ENCODE results near the gene MAT2A. TPM values are rescaled to one million over a fixed set of nuclear protein-coding genes. Genes with fewer than 3 reads are reported as not detected.
A peak's percentile ranks its signal among the peaks of the same experiment; 100 is the strongest.

The MAT2A gene
- total and polyA plus RNA-seq, 2 of the 8 experiments (the other 6 are each of a cell fraction or from before 2014, with no cell fraction given), result 255 to 307 TPM

DNA sequence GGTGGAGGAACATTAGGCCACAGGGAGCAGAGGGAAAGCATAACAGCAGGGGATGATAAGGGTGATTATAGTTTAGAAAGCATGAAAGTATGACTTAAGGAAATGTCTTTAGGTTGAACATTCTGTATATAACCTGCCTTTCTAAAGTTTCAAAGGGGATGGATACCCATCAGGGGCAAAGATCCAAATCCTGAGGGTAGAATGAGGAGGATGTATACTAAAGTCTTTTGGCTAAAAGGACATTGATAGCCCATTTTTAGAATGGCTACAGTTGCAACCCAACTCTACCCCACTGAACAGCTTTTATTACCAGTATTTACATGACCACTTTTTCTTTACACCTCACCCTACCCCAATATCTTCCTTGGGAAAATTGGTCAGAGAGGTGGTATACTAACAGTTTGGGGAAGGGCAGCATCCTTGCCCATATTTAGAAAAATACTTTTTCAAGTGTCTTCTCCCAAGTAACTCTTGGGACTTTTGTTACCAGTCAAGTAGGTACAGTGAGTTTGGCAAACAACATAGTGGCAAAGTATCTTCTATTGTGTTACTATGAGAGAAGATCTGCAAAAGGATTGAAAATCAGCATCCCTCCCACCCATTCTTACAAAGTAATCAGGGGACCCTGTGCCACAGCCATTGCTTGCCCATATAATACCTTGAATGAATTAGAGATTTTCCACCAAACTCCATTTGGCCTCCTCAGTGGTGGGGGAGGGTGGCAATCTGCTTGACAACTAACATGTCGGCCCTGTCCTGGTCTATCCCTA is 8.3 kb downstream of the MAT2A start:
- TF ChIP-seq TBP (IDR thresholded peaks at IDR 0.05; ENCODE audit: low read depth, low read length) (no peak), SP4 (IDR thresholded peaks at IDR 0.05; ENCODE audit: low read length) (no peak), FOSL1 (IDR thresholded peaks at IDR 0.05; ENCODE audit: insufficient read depth, low read depth, low read length) (no peak), POLR2A (IDR thresholded peaks at IDR 0.05; ENCODE audit: control extremely low read depth in 1 of 2, low read depth in 2 of 2, low read length in 2 of 2) (peak in 1 of 2 experiments; percentile 69; a peak in 1 of 3 replicates), BCL11A (IDR thresholded peaks at IDR 0.05; ENCODE audit: low read depth in 2 of 2, low read length in 2 of 2) (no peak), POLR2AphosphoS5 (IDR thresholded peaks at IDR 0.05; ENCODE audit: low read depth, low read length) (peak; percentile 28; the same call in 1 of the 2 replicates), ATF2 (IDR thresholded peaks at IDR 0.05; ENCODE audit: low read length) (no peak)
- TF ChIP-seq, protein P1, sequence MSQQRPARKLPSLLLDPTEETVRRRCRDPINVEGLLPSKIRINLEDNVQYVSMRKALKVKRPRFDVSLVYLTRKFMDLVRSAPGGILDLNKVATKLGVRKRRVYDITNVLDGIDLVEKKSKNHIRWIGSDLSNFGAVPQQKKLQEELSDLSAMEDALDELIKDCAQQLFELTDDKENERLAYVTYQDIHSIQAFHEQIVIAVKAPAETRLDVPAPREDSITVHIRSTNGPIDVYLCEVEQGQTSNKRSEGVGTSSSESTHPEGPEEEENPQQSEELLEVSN (IDR thresholded peaks at IDR 0.05), result no peak
- H3K18ac ChIP-seq (ENCODE audit: extremely low read depth, low read length), result no peak overlapping the region
- no peak overlapping the region for H2BK15ac ChIP-seq (ENCODE audit: low read length)
- peaks cover 0 to 2% (median 0%) of the 10 kb centered on the region in 4 experiments; a peak in 1 of 7 replicates for H3K4me1 ChIP-seq (replicated peaks in 1 of 4; ENCODE audit: control insufficient read depth in 3 of 4, insufficient read depth in 4 of 4, low read length in 3 of 4)
- no peak overlapping the region for H3K27ac ChIP-seq (ENCODE audit: low read depth, low read length)
- ChIA-PET CTCF (ENCODE audit: partially characterized antibody) (interaction anchor here (0.5 to 7.2 kb wide), 6 partner anchors 18 to 157 kb away, joined by 3 to 102 read pairs (median 13); partner anchors contain the start of gene SH2D6), POLR2A (ENCODE audit: partially characterized antibody) (interaction anchor here (0.8 to 38.6 kb wide), 16 partner anchors 6 to 193 kb away, joined by 3 to 1889 read pairs (median 6); partner anchors contain the start of genes CAPG, ELMOD3, GGCX and MAT2A)
- H3K9me3 ChIP-seq (ENCODE audit: insufficient read depth in 2 of 2, low read depth in 1 of 2, low read length in 1 of 2), result no peaks in the 10 kb centered on the region
- H4K20me1 ChIP-seq (replicated peaks in 1 of 2; ENCODE audit: control insufficient read depth in 1 of 2, insufficient read depth in 2 of 2, low read length in 2 of 2), result peaks cover 8% of the 10 kb centered on the region in 2 experiments
- H3K56ac ChIP-seq (replicated peaks; ENCODE audit: insufficient read length, low read depth, low read length), result no peak overlapping the region
- no peak overlapping the region for H3K14ac ChIP-seq (ENCODE audit: insufficient read length)
- no peak overlapping the region for H4K5ac ChIP-seq (ENCODE audit: insufficient read length, low read depth, low read length)
- no peak overlapping the region for H4K8ac ChIP-seq (ENCODE audit: extremely low read depth, insufficient read depth, low read length)
- H2BK12ac ChIP-seq (ENCODE audit: low read depth, low read length), result no peak overlapping the region
- no peaks in the 10 kb centered on the region for H3K27me3 ChIP-seq (replicated peaks in 1 of 4; ENCODE audit: control insufficient read depth in 3 of 4, extremely low read depth in 1 of 4, insufficient read depth in 3 of 4, low read length in 3 of 4)
- H2BK120ac ChIP-seq (replicated peaks; ENCODE audit: low read depth, low read length), result no peak overlapping the region
- H4K91ac ChIP-seq (replicated peaks; ENCODE audit: insufficient read length, low read length), result no peak overlapping the region
- DNase-seq (ENCODE audit: low read depth in 1 of 2, low spot score in 2 of 2), result no peak
- no peak overlapping the region for H3K23ac ChIP-seq (ENCODE audit: insufficient read length)
- H3K4me2 ChIP-seq (ENCODE audit: insufficient read depth in 1 of 2, low read depth in 2 of 2, low read length in 2 of 2), result no peak overlapping the region
- H3K9ac ChIP-seq (replicated peaks in 1 of 4; ENCODE audit: extremely low read depth in 1 of 4, low read depth in 3 of 4, low read length in 3 of 4), result no peak overlapping the region
- peaks cover 0 to 6% of the 10 kb centered on the region in 2 experiments; a peak in 2 of 4 replicates for H3K79me2 ChIP-seq (ENCODE audit: control insufficient read depth in 1 of 2, insufficient read depth in 2 of 2, low read length in 2 of 2)
- H2BK20ac ChIP-seq (ENCODE audit: low read length), result no peak overlapping the region
- H3K4me3 ChIP-seq (ENCODE audit: extremely low read depth in 1 of 4, insufficient read depth in 2 of 4, low read depth in 3 of 4, low read length in 4 of 4), result no peak overlapping the region
- H3K23me2 ChIP-seq (ENCODE audit: low read depth, low read length), result no peaks in the 10 kb centered on the region
- H2AK5ac ChIP-seq (ENCODE audit: low read depth, low read length), result no peak overlapping the region
- H3K4ac ChIP-seq (replicated peaks; ENCODE audit: insufficient read length, low read depth, low read length), result no peak overlapping the region
- no peak overlapping the region for H2AFZ ChIP-seq (ENCODE audit: low read length)
- no peaks in the 10 kb centered on the region for H3K79me1 ChIP-seq (ENCODE audit: low read depth, low read length)
- no peak overlapping the region for H2BK5ac ChIP-seq (ENCODE audit: low read depth, low read length)
- WGBS, 2 experiments (ENCODE audit: extremely low coverage in 1 of 2, insufficient coverage in 1 of 2, insufficient read length in 1 of 2, insufficient replicate concordance in 2 of 2, low coverage in 1 of 2, low lambda C conversion rate in 2 of 2, missing lambda C conversion rate in 1 of 2), result 94% methylated on average over 1 of the region's 1 CpG; no CpG with 5 or more reads in 1 of the 2 experiments
- FAIRE-seq, result no peak
- peaks cover 30 to 59% (median 44%) of the 10 kb centered on the region in 4 experiments for H3K36me3 ChIP-seq (ENCODE audit: control insufficient read depth in 2 of 4, insufficient read depth in 4 of 4, low read length in 3 of 4)

Data from H1 (cell line).